Parathyroid adenoma (tissue), 2 donors: ENCODE measurements around the gene MYO3B.

ENCODE experiments used
- H2AFZ ChIP-seq: fragments of 300-600 bp; sonication (generic); one replicate; pipeline ENCODE4 v1.7.0; 2017; ENCODE audit warnings: antibody characterized with exemption, mild to moderate bottlenecking
- H3K27ac ChIP-seq: fragments of 300-600 bp; sonication (generic); one replicate; pipeline ENCODE4 v1.7.0; 2017
- H3K27me3 ChIP-seq: fragments of 300-600 bp; sonication (generic); one replicate; pipeline ENCODE4 v1.7.0; 2017; ENCODE audit warnings: low read length; ENCODE audit not compliant: control insufficient read depth, insufficient read depth
- H3K36me3 ChIP-seq: fragments of 300-600 bp; sonication (generic); one replicate; pipeline ENCODE4 v1.7.0; 2017; ENCODE audit warnings: low read length; ENCODE audit not compliant: control insufficient read depth, insufficient read depth
- H3K4me1 ChIP-seq: fragments of 300-600 bp; sonication (generic); one replicate; pipeline ENCODE4 v1.7.0; 2017; ENCODE audit warnings: control low read depth
- H3K4me2 ChIP-seq: fragments of 300-600 bp; sonication (generic); one replicate; pipeline ENCODE4 v1.7.0; 2017; ENCODE audit warnings: low read length
- H3K4me3 ChIP-seq: fragments of 300-600 bp; sonication (generic); one replicate; pipeline ENCODE4 v1.7.0; 2017; ENCODE audit warnings: low read depth, low read length
- H3K79me2 ChIP-seq: fragments of 300-600 bp; sonication (generic); one replicate; pipeline ENCODE4 v1.7.0; 2017; ENCODE audit warnings: control low read depth
- H3K9ac ChIP-seq: fragments of 300-600 bp; sonication (generic); one replicate; pipeline ENCODE4 v1.7.0; 2017; ENCODE audit warnings: mild to moderate bottlenecking
- H3K9me3 ChIP-seq: fragments of 300-600 bp; sonication (generic); one replicate; pipeline ENCODE4 v1.7.0; 2017; ENCODE audit warnings: low read length; ENCODE audit not compliant: control insufficient read depth
- TF ChIP-seq, protein P1 (sequence below): fragments of 300-600 bp; sonication (generic); IDR thresholded peaks from one replicate; pipeline ENCODE4 v1.7.0; 2017; ENCODE audit warnings: antibody characterized with exemption, mild to moderate bottlenecking
- donor health status: primary hyperparathyroidism.

Gene MYO3B

GRCh38 chr2:170159060-170159459 lies 18.9 kb upstream of the MYO3B start:
- Histone ChIP-seq H3K27me3 (no peaks in the 10 kb centered on the region), H3K4me2 (no peak overlapping the region), H3K36me3 (no peaks in the 10 kb centered on the region), H3K79me2 (no peaks in the 10 kb centered on the region), H3K4me1 (no peaks in the 10 kb centered on the region), H3K9me3 (no peaks in the 10 kb centered on the region), H2AFZ (no peak overlapping the region), H3K27ac (no peak overlapping the region), H3K4me3 (no peak overlapping the region), H3K9ac (no peak overlapping the region)
- TF ChIP-seq, protein P1, sequence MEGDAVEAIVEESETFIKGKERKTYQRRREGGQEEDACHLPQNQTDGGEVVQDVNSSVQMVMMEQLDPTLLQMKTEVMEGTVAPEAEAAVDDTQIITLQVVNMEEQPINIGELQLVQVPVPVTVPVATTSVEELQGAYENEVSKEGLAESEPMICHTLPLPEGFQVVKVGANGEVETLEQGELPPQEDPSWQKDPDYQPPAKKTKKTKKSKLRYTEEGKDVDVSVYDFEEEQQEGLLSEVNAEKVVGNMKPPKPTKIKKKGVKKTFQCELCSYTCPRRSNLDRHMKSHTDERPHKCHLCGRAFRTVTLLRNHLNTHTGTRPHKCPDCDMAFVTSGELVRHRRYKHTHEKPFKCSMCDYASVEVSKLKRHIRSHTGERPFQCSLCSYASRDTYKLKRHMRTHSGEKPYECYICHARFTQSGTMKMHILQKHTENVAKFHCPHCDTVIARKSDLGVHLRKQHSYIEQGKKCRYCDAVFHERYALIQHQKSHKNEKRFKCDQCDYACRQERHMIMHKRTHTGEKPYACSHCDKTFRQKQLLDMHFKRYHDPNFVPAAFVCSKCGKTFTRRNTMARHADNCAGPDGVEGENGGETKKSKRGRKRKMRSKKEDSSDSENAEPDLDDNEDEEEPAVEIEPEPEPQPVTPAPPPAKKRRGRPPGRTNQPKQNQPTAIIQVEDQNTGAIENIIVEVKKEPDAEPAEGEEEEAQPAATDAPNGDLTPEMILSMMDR = no peak

- Histone ChIP-seq H3K9me3 (no peaks in the 10 kb centered on the region), H3K4me1 (no peaks in the 10 kb centered on the region), H3K9ac (no peak overlapping the region), H2AFZ (no peak overlapping the region), H3K4me2 (no peak overlapping the region), H3K36me3 (no peaks in the 10 kb centered on the region), H3K79me2 (no peaks in the 10 kb centered on the region), H3K4me3 (no peak overlapping the region), H3K27ac (no peak overlapping the region), H3K27me3 (no peaks in the 10 kb centered on the region)
- TF ChIP-seq, protein P1 = no peak
These were observed 16.3 kb upstream of the MYO3B start for GRCh38 chr2:170161516-170162270.

DNA sequence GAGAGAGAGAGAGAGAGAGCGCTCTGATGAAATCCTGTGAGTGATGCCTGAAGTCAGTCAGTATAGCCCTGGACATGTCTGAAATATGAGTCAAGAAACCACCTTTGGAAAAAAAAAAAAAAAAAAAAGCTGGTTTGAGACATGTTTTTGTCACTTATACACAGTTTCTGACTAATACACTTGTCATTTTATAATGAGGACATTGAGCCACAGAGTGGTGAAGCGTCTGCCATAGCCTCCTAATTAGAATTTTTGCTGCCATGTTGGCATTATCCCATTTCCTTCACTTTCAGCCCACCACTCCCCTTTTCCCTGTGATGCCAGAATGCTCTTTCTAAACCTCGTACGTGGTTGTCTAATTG lies 15.7 kb upstream of the MYO3B start:
- Histone ChIP-seq H3K4me2 (no peak overlapping the region), H3K9me3 (no peaks in the 10 kb centered on the region), H2AFZ (no peak overlapping the region), H3K4me3 (no peak overlapping the region), H3K27ac (no peak overlapping the region), H3K27me3 (no peaks in the 10 kb centered on the region), H3K36me3 (no peaks in the 10 kb centered on the region), H3K79me2 (no peaks in the 10 kb centered on the region), H3K4me1 (no peaks in the 10 kb centered on the region), H3K9ac (no peak overlapping the region)
- TF ChIP-seq, protein P1 = no peak

DNA sequence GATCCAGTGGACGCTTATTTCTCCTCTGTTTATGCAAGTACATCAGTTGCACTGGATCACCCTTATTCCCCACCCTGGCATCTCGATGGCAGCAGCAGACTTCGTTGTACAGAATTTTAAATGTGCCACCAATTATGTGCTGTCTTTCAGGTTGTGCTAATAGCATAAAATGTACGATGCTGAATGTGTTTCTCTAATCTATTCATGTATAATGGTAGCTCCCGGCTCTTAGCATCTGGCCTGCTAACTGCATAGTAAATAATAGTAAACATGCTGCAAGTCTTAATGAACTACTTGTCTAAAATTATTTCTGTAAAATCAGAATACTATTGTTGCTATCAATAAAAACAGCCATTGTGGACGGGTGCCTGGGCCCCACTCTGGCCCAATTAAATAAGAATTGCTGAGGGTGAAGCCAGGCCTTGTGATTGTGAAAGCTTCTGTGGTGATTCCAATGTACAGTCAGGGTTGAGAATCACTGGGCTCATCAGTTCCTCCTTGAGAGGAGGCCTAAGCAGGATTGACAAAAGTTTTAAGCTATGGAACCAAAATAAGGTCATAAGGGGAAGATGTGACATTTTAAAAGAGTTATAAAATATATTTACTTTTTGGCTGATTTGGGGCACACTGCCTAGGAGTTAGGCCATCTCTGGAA lies 14.4 kb upstream of the MYO3B start:
- Histone ChIP-seq H2AFZ (no peak overlapping the region), H3K36me3 (no peaks in the 10 kb centered on the region), H3K9ac (no peak overlapping the region), H3K4me3 (no peak overlapping the region), H3K27ac (no peak overlapping the region), H3K27me3 (no peaks in the 10 kb centered on the region), H3K4me2 (no peak overlapping the region), H3K79me2 (no peaks in the 10 kb centered on the region), H3K4me1 (no peaks in the 10 kb centered on the region), H3K9me3 (no peaks in the 10 kb centered on the region)
- TF ChIP-seq, protein P1 = no peak
